ENCODE measurements around the gene KIF23. TPM values are rescaled to one million over a fixed set of nuclear protein-coding genes. Genes with fewer than 3 reads are reported as not detected.

The KIF23 gene
- total RNA-seq, 1 experiment from 2014 or later, result 100 TPM

- H3K36me3 ChIP-seq (ENCODE audit: low read depth), result no peaks in the 10 kb centered on the region
- no peaks in the 10 kb centered on the region for H3K9me2 ChIP-seq (ENCODE audit: insufficient read depth)
- no peak for DNase-seq
- TF ChIP-seq EZH2 (IDR thresholded peaks at IDR 0.05; ENCODE audit: low read depth), result no peak
- TF ChIP-seq, protein P1, sequence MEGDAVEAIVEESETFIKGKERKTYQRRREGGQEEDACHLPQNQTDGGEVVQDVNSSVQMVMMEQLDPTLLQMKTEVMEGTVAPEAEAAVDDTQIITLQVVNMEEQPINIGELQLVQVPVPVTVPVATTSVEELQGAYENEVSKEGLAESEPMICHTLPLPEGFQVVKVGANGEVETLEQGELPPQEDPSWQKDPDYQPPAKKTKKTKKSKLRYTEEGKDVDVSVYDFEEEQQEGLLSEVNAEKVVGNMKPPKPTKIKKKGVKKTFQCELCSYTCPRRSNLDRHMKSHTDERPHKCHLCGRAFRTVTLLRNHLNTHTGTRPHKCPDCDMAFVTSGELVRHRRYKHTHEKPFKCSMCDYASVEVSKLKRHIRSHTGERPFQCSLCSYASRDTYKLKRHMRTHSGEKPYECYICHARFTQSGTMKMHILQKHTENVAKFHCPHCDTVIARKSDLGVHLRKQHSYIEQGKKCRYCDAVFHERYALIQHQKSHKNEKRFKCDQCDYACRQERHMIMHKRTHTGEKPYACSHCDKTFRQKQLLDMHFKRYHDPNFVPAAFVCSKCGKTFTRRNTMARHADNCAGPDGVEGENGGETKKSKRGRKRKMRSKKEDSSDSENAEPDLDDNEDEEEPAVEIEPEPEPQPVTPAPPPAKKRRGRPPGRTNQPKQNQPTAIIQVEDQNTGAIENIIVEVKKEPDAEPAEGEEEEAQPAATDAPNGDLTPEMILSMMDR (conservative IDR thresholded peaks at IDR 0.05), result no peak
- ChIA-PET POLR2A (ENCODE audit: unreplicated experiment) (no interaction called here), CTCF (no interaction called here)
- no peak overlapping the region for H3K4me2 ChIP-seq
- H3K4me1 ChIP-seq (replicated peaks; ENCODE audit: insufficient read depth), result 0 out of 2 replicates have a peak, but pooled peaks cover 5% of the 10 kb centered on the region
- no peaks in the 10 kb centered on the region for H3K27me3 ChIP-seq (ENCODE audit: insufficient read depth, low read depth)
- H3F3A ChIP-seq (ENCODE audit: insufficient read depth, low read depth), result no peaks in the 10 kb centered on the region
- H4K20me1 ChIP-seq (ENCODE audit: insufficient read depth), result no peaks in the 10 kb centered on the region
- no peaks in the 10 kb centered on the region for H3K79me2 ChIP-seq (ENCODE audit: low read depth)
- intact Hi-C loops (cut with micrococcal nuclease; ENCODE audit: unreplicated experiment), result loop anchor here (10.0 kb wide), 1 partner anchor 844 kb away; no protein-coding TSS in a partner anchor
- H3K4me3 ChIP-seq, result no peak overlapping the region
- H2AFZ ChIP-seq, result no peak overlapping the region
- no TSS peak for BruUV-seq (replicated peaks)
- no peaks in the 10 kb centered on the region for H3K9me3 ChIP-seq (ENCODE audit: insufficient read depth, low read depth)
- no peak overlapping the region for H3K27ac ChIP-seq
These were observed 15.7 kb upstream of the KIF23 start for GRCh38 chr15:69398491-69398891.

- DNase-seq, result no peak
- H3K36me3 ChIP-seq (ENCODE audit: low read depth), result no peaks in the 10 kb centered on the region
- H3K4me1 ChIP-seq (replicated peaks; ENCODE audit: insufficient read depth), result no peaks in the 10 kb centered on the region
- intact Hi-C loops (cut with micrococcal nuclease; ENCODE audit: unreplicated experiment), result no loop called here
- no peak overlapping the region for H3K4me2 ChIP-seq
- H4K20me1 ChIP-seq (ENCODE audit: insufficient read depth), result no peaks in the 10 kb centered on the region
- H3K79me2 ChIP-seq (ENCODE audit: low read depth), result no peaks in the 10 kb centered on the region
- no peak overlapping the region for H3K27ac ChIP-seq
- ChIA-PET CTCF (no interaction called here), POLR2A (ENCODE audit: unreplicated experiment) (no interaction called here)
- H3F3A ChIP-seq (ENCODE audit: insufficient read depth, low read depth), result no peaks in the 10 kb centered on the region
- TF ChIP-seq, protein P1 (conservative IDR thresholded peaks at IDR 0.05), result no peak
- TF ChIP-seq EZH2 (IDR thresholded peaks at IDR 0.05; ENCODE audit: low read depth), result no peak
- H3K9me3 ChIP-seq (ENCODE audit: insufficient read depth, low read depth), result no peaks in the 10 kb centered on the region
- BruUV-seq (replicated peaks), result no TSS peak
- no peaks in the 10 kb centered on the region for H3K9me2 ChIP-seq (ENCODE audit: insufficient read depth)
- no peak overlapping the region for H2AFZ ChIP-seq
- H3K4me3 ChIP-seq, result no peak overlapping the region
- H3K27me3 ChIP-seq (ENCODE audit: insufficient read depth, low read depth), result no peaks in the 10 kb centered on the region
These were observed 13.3 kb upstream of the KIF23 start for GRCh38 chr15:69400850-69401249.

DNA sequence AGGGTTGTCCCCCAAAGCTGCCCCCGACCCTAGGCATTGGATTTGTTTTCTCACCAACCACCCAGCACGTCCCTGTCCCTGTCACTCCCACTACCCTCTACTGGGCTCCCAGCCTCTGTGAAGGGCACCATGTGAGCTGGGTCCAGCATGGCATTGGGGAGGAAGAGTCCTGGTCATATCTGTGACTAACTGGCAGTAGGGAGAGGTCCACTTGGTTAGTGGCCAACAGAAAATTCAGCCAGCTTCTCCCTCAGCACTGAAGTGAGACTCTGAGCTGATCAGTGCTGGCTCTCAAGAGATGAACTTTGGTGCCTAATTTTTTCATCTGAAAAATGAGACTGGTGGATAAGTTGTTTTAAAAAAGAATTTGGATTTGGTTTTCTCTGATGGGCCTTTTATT, 11.3 kb upstream of the KIF23 start:
- Histone ChIP-seq H4K20me1 (ENCODE audit: insufficient read depth) (no peaks in the 10 kb centered on the region), H3K79me2 (ENCODE audit: low read depth) (no peaks in the 10 kb centered on the region), H3K27ac (no peak overlapping the region), H3K36me3 (ENCODE audit: low read depth) (no peaks in the 10 kb centered on the region), H3K9me2 (ENCODE audit: insufficient read depth) (no peaks in the 10 kb centered on the region), H3K9me3 (ENCODE audit: insufficient read depth, low read depth) (no peaks in the 10 kb centered on the region), H3K4me1 (replicated peaks; ENCODE audit: insufficient read depth) (0 out of 2 replicates have a peak, but pooled peaks cover 5% of the 10 kb centered on the region), H3K4me3 (no peak overlapping the region), H3K4me2 (no peak overlapping the region), H3K27me3 (ENCODE audit: insufficient read depth, low read depth) (no peaks in the 10 kb centered on the region), H2AFZ (no peak overlapping the region), H3F3A (ENCODE audit: insufficient read depth, low read depth) (peaks cover 4% of the 10 kb centered on the region; the same call in 1 of the 2 replicates)
- intact Hi-C loops (cut with micrococcal nuclease; ENCODE audit: unreplicated experiment), result no loop called here
- DNase-seq, result no peak
- CTCF ChIA-PET, result no interaction called here
- TF ChIP-seq, protein P1 (conservative IDR thresholded peaks at IDR 0.05), result no peak
- TF ChIP-seq EZH2 (IDR thresholded peaks at IDR 0.05; ENCODE audit: low read depth), result no peak
- BruUV-seq (replicated peaks), result no TSS peak
- POLR2A ChIA-PET (ENCODE audit: unreplicated experiment), result no interaction called here
